Breast epithelium (tissue), 3 donors: ENCODE results near the gene NUAK1.

Source experiments
- CTCF ChIP-seq, 3 donors: fragments of 450-650 bp; IDR thresholded peaks; one replicate each; pipeline ENCODE4 v1.5.1; 2016 to 2017; ENCODE audit warnings: antibody characterized with exemption in 3 of 3, mild to moderate bottlenecking in 3 of 3, moderate library complexity in 3 of 3
- POLR2A ChIP-seq: fragments of 450-650 bp; IDR thresholded peaks from one replicate; pipeline ENCODE4 v1.6.1; 2016; ENCODE audit warnings: antibody characterized with exemption, mild to moderate bottlenecking, moderate library complexity

- TF ChIP-seq POLR2A (no peak), CTCF (IDR thresholded peaks at IDR 0.05) (peak in 1 of 3 donors; percentile 7)
These were observed 843 bp upstream of the NUAK1 start for GRCh38 chr12:106139422-106140171.
